Measurements from ENCODE around the gene FOXD2. TPM values are rescaled to one million over a fixed set of nuclear protein-coding genes. Genes with fewer than 3 reads are reported as not detected.

The FOXD2 gene
- polyA plus RNA-seq, 3 donors, result 0.03 to 0.11 TPM; not detected in 1

DNA sequence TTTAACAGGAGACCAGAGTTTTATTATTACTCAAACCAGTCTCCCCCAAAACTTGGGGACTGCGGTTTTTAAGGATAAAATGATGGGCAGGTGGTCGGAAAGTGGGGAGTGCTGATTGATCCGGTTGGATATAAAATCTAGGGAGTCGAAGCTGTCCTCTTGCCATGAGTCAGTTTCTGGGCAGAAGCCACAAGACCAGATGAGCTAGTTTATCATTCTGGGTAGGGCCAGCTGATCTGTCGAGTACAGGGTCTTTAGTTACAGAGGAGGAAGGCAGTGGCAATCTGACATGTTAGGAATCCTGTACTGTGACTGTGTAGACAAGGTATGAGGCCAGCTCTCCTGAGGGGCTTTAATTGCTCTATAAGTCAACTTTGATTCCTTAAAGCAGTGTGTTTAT is 44.7 kb upstream of the FOXD2 start:
- Histone ChIP-seq H3K4me1 (ENCODE audit: control insufficient read depth in 1 of 2, insufficient read depth in 2 of 2, low read length in 2 of 2) (no peaks in the 10 kb centered on the region), H3K27ac (ENCODE audit: low read depth in 1 of 2, low read length in 2 of 2) (no peak overlapping the region), H2AFZ (ENCODE audit: insufficient read depth, low read depth, low read length, poor library complexity, severe bottlenecking) (no peak overlapping the region), H3K4me3 (replicated peaks in 1 of 3; ENCODE audit: low read depth in 2 of 3, low read length in 3 of 3) (no peak overlapping the region), H3K79me2 (ENCODE audit: insufficient read depth, low read length) (no peaks in the 10 kb centered on the region), H4K20me1 (ENCODE audit: insufficient read depth, low read length) (no peaks in the 10 kb centered on the region), H3K9me3 (replicated peaks in 1 of 2; ENCODE audit: control insufficient read depth in 1 of 2, insufficient read depth in 1 of 2, low read length in 2 of 2) (no peaks in the 10 kb centered on the region), H3K4me2 (replicated peaks; ENCODE audit: extremely low read depth, low read length, poor library complexity, severe bottlenecking) (no peak overlapping the region), H3K36me3 (replicated peaks in 1 of 2; ENCODE audit: control insufficient read depth in 1 of 2, insufficient read depth in 2 of 2, low read length in 2 of 2) (no peaks in the 10 kb centered on the region), H3K9ac (ENCODE audit: insufficient read depth, low read length, poor library complexity, severe bottlenecking) (no peak overlapping the region), H3K27me3 (ENCODE audit: control insufficient read depth in 2 of 2, insufficient read depth in 2 of 2, low read length in 2 of 2) (peaks cover 0 to 6% of the 10 kb centered on the region in 2 donors)
- peaks cover 8 to 24% (median 16%) of the 10 kb centered on the region in 3 donors for H3K27me3 Mint-ChIP-seq (ENCODE audit: low read depth in 3 of 3)
- no peak overlapping the region for H3K27ac Mint-ChIP-seq
- H3K9me3 Mint-ChIP-seq, result peaks cover 0 to 3% (median 0%) of the 10 kb centered on the region in 7 donors
- intact Hi-C loops (cut with micrococcal nuclease), result no loop called here
- H3K4me1 Mint-ChIP-seq, result no peaks in the 10 kb centered on the region
- no peaks in the 10 kb centered on the region for H3K36me3 Mint-ChIP-seq
- DNase-seq, result no peak
- TF ChIP-seq, protein P1, sequence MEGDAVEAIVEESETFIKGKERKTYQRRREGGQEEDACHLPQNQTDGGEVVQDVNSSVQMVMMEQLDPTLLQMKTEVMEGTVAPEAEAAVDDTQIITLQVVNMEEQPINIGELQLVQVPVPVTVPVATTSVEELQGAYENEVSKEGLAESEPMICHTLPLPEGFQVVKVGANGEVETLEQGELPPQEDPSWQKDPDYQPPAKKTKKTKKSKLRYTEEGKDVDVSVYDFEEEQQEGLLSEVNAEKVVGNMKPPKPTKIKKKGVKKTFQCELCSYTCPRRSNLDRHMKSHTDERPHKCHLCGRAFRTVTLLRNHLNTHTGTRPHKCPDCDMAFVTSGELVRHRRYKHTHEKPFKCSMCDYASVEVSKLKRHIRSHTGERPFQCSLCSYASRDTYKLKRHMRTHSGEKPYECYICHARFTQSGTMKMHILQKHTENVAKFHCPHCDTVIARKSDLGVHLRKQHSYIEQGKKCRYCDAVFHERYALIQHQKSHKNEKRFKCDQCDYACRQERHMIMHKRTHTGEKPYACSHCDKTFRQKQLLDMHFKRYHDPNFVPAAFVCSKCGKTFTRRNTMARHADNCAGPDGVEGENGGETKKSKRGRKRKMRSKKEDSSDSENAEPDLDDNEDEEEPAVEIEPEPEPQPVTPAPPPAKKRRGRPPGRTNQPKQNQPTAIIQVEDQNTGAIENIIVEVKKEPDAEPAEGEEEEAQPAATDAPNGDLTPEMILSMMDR (IDR thresholded peaks at IDR 0.05), result no peak
- 84% methylated on average over 4 of the region's 5 CpGs for WGBS (ENCODE audit: insufficient coverage)
- H3K4me3 Mint-ChIP-seq, result no peak overlapping the region

DNA sequence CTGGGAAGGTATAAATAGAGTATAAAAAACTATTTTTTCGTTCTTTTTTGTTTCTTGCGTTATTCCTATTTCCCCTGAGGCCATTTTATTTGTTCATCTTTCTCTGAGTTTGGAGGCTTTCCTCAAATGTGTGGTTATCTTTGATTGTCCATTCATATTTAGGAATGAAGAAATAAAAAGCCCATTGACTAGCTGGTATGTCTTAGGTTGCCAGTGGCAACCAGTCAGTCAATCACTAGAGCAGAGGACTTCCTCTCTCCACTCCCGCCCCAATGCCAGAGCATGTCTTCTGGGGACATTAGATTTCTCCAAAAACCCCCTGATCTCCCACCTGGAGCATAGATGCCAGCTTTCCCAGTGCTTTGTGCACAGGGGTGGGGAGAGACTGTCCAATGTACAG is 42.4 kb upstream of the FOXD2 start:
- Histone ChIP-seq H3K79me2 (ENCODE audit: insufficient read depth, low read length) (no peaks in the 10 kb centered on the region), H4K20me1 (ENCODE audit: insufficient read depth, low read length) (no peaks in the 10 kb centered on the region), H3K4me2 (replicated peaks; ENCODE audit: extremely low read depth, low read length, poor library complexity, severe bottlenecking) (no peak overlapping the region), H3K27me3 (ENCODE audit: control insufficient read depth in 2 of 2, insufficient read depth in 2 of 2, low read length in 2 of 2) (peaks cover 0 to 6% of the 10 kb centered on the region in 2 donors), H2AFZ (ENCODE audit: insufficient read depth, low read depth, low read length, poor library complexity, severe bottlenecking) (no peak overlapping the region), H3K27ac (ENCODE audit: low read depth in 1 of 2, low read length in 2 of 2) (no peak overlapping the region), H3K4me3 (replicated peaks in 1 of 3; ENCODE audit: low read depth in 2 of 3, low read length in 3 of 3) (no peak overlapping the region), H3K9ac (ENCODE audit: insufficient read depth, low read length, poor library complexity, severe bottlenecking) (no peak overlapping the region), H3K4me1 (ENCODE audit: control insufficient read depth in 1 of 2, insufficient read depth in 2 of 2, low read length in 2 of 2) (no peaks in the 10 kb centered on the region), H3K9me3 (replicated peaks in 1 of 2; ENCODE audit: control insufficient read depth in 1 of 2, insufficient read depth in 1 of 2, low read length in 2 of 2) (no peaks in the 10 kb centered on the region), H3K36me3 (replicated peaks in 1 of 2; ENCODE audit: control insufficient read depth in 1 of 2, insufficient read depth in 2 of 2, low read length in 2 of 2) (no peaks in the 10 kb centered on the region)
- Mint-ChIP-seq H3K4me1 (no peaks in the 10 kb centered on the region), H3K36me3 (no peaks in the 10 kb centered on the region), H3K4me3 (peak overlapping the region in 1 of 2 donors; percentile 16), H3K27ac (no peak overlapping the region), H3K9me3 (peaks cover 0 to 3% (median 0%) of the 10 kb centered on the region in 7 donors), H3K27me3 (ENCODE audit: low read depth in 3 of 3) (peaks cover 12 to 24% (median 13%) of the 10 kb centered on the region in 3 donors)
- DNase-seq, result no peak
- intact Hi-C loops (cut with micrococcal nuclease), result no loop called here
- WGBS (ENCODE audit: insufficient coverage), result no CpG with 5 or more reads among the region's 3 CpGs
- TF ChIP-seq, protein P1 (IDR thresholded peaks at IDR 0.05), result no peak
